H9 (cell line): ENCODE measurements around the gene PYGB. TPM values are rescaled to one million over a fixed set of nuclear protein-coding genes. Genes with fewer than 3 reads are reported as not detected.

Source experiments
- DNase-seq: peaks from one replicate; pipeline ENCODE4 v3.0.0-alpha.2; 2017
- H2AFZ ChIP-seq: one replicate; pipeline ENCODE4 v1.6.1; 2013; ENCODE audit warnings: mild to moderate bottlenecking, low read length, control low read depth, moderate library complexity
- H2AK5ac ChIP-seq: 2 replicates; pipeline ENCODE4 v1.6.1; 2013; ENCODE audit warnings: low read length, control low read depth, mixed read lengths; ENCODE audit not compliant: insufficient read length
- H2BK120ac ChIP-seq: one replicate; pipeline ENCODE4 v1.6.1; 2013; ENCODE audit warnings: low read depth, mild to moderate bottlenecking, low read length, control low read depth, inconsistent platforms; ENCODE audit not compliant: poor library complexity, severe bottlenecking
- H2BK12ac ChIP-seq: 2 replicates; pipeline ENCODE4 v1.6.1; 2013; ENCODE audit warnings: low read length, control low read depth, mixed read lengths, low read depth; ENCODE audit not compliant: insufficient read length
- H2BK15ac ChIP-seq: 2 replicates; pipeline ENCODE4 v1.6.1; 2013; ENCODE audit warnings: low read depth, low read length, control low read depth
- H2BK20ac ChIP-seq: one replicate; pipeline ENCODE4 v1.6.1; 2013; ENCODE audit warnings: low read depth, mild to moderate bottlenecking, low read length, control low read depth, inconsistent platforms; ENCODE audit not compliant: poor library complexity, severe bottlenecking
- H2BK5ac ChIP-seq: 2 replicates; pipeline ENCODE4 v1.6.1; 2013; ENCODE audit warnings: low read length, control low read depth, mixed read lengths; ENCODE audit not compliant: insufficient read length
- H3K14ac ChIP-seq: 2 replicates; pipeline ENCODE4 v1.6.1; 2013; ENCODE audit warnings: low read length, control low read depth; ENCODE audit not compliant: insufficient read depth
- H3K18ac ChIP-seq: 2 replicates; pipeline ENCODE4 v1.6.1; 2013; ENCODE audit warnings: low read depth, mild to moderate bottlenecking, mixed read lengths, low read length, control low read depth; ENCODE audit not compliant: insufficient read length
- H3K23ac ChIP-seq: 2 replicates; pipeline ENCODE4 v1.6.1; 2013; ENCODE audit warnings: low read length, control low read depth, mixed read lengths, low read depth; ENCODE audit not compliant: insufficient read length
- H3K23me2 ChIP-seq: 2 replicates; pipeline ENCODE4 v1.6.1; 2013; ENCODE audit warnings: low read depth, mild to moderate bottlenecking, mixed read lengths, low read length, control low read depth; ENCODE audit not compliant: insufficient read length, poor library complexity, severe bottlenecking
- H3K27ac ChIP-seq: 2 replicates; pipeline ENCODE4 v1.5.1; 2013; ENCODE audit warnings: low read length, control low read depth, mixed read lengths, low read depth; ENCODE audit not compliant: insufficient read length
- H3K27me3 ChIP-seq: 2 replicates; pipeline ENCODE4 v1.6.1; 2013; ENCODE audit warnings: low read length, control low read depth, inconsistent platforms; ENCODE audit not compliant: insufficient read depth
- H3K4ac ChIP-seq: 2 replicates; pipeline ENCODE4 v1.6.1; 2013; ENCODE audit warnings: low read depth, mild to moderate bottlenecking, control low read depth, inconsistent platforms, low read length, moderate library complexity
- H3K4me1 ChIP-seq: 2 replicates; pipeline ENCODE4 v1.6.1; 2013; ENCODE audit warnings: low read length, control low read depth, inconsistent platforms; ENCODE audit not compliant: insufficient read depth
- H3K4me2 ChIP-seq: 2 replicates; pipeline ENCODE4 v1.6.1; 2013; ENCODE audit warnings: low read length, control low read depth, mixed read lengths; ENCODE audit not compliant: insufficient read length, insufficient read depth
- H3K56ac ChIP-seq: 2 replicates; pipeline ENCODE4 v1.6.1; 2013; ENCODE audit warnings: low read depth, mild to moderate bottlenecking, mixed read lengths, low read length, control low read depth; ENCODE audit not compliant: insufficient read length
- H3K79me1 ChIP-seq: 2 replicates; pipeline ENCODE4 v1.6.1; 2013; ENCODE audit warnings: low read depth, mild to moderate bottlenecking, moderate library complexity, low read length, control low read depth, inconsistent platforms; ENCODE audit not compliant: insufficient read depth, poor library complexity, severe bottlenecking
- H3K79me2 ChIP-seq: 2 replicates; pipeline ENCODE4 v1.6.1; 2013; ENCODE audit warnings: low read length, control low read depth, inconsistent platforms; ENCODE audit not compliant: insufficient read depth
- H3K9ac ChIP-seq: 2 replicates; pipeline ENCODE4 v1.6.1; 2013; ENCODE audit warnings: low read length, control low read depth, mixed read lengths; ENCODE audit not compliant: insufficient read length; ENCODE audit errors: extremely low read depth
- H3K9me3 ChIP-seq: one replicate; pipeline ENCODE4 v1.6.1; 2013; ENCODE audit warnings: low read depth, low read length, inconsistent platforms; ENCODE audit not compliant: control insufficient read depth
- H3T11ph ChIP-seq: one replicate; pipeline ENCODE4 v1.6.1; 2013; ENCODE audit warnings: mild to moderate bottlenecking, low read length, control low read depth, inconsistent platforms
- H4K20me1 ChIP-seq: one replicate; pipeline ENCODE4 v1.6.1; 2013; ENCODE audit not compliant: control insufficient read depth, insufficient read length, insufficient read depth
- H4K5ac ChIP-seq: 2 replicates; pipeline ENCODE4 v1.6.1; 2013; ENCODE audit warnings: low read depth, mild to moderate bottlenecking, mixed read lengths, low read length, control low read depth; ENCODE audit not compliant: insufficient read length
- H4K8ac ChIP-seq: replicated peaks from 2 replicates; pipeline ENCODE4 v1.6.1; 2013; ENCODE audit warnings: low read length, control low read depth, mixed read lengths, low read depth; ENCODE audit not compliant: insufficient read length
- H4K91ac ChIP-seq: 2 replicates; pipeline ENCODE4 v1.6.1; 2013; ENCODE audit warnings: low read depth, mild to moderate bottlenecking, moderate library complexity, mixed read lengths, low read length, control low read depth; ENCODE audit not compliant: insufficient read length
- H3K27ac Mint-ChIP-seq, 3 experiments: 2 replicates in 2 of 3; 3 replicates in 1 of 3; pipeline ENCODE4 v1.8.0; 2020 to 2021; ENCODE audit warnings: mixed read lengths in 3 of 3, mild to moderate bottlenecking in 1 of 3, moderate library complexity in 1 of 3
- H3K27me3 Mint-ChIP-seq: 2 replicates; pipeline ENCODE4 v1.8.0; 2021; ENCODE audit warnings: low read depth, mild to moderate bottlenecking, moderate library complexity, mixed read lengths
- H3K36me3 Mint-ChIP-seq, 3 experiments: 2 replicates in 2 of 3; 3 replicates in 1 of 3; pipeline ENCODE4 v1.8.0; 2020 to 2021; ENCODE audit warnings: low read depth in 3 of 3, mixed read lengths in 3 of 3; ENCODE audit not compliant: insufficient read depth in 1 of 3
- H3K4me1 Mint-ChIP-seq, 2 experiments: 2 replicates each; pipeline ENCODE4 v1.8.0; 2020; ENCODE audit warnings: mixed read lengths in 2 of 2
- H3K4me3 Mint-ChIP-seq, 2 experiments: 2 replicates in 1 of 2; 3 replicates in 1 of 2; pipeline ENCODE4 v1.8.0; 2020 to 2021; ENCODE audit warnings: mild to moderate bottlenecking in 2 of 2, mixed read lengths in 2 of 2, moderate library complexity in 1 of 2
- H3K9me3 Mint-ChIP-seq, 2 experiments: 2 replicates in 1 of 2; 3 replicates in 1 of 2; pipeline ENCODE4 v1.8.0; 2020; ENCODE audit warnings: mild to moderate bottlenecking in 2 of 2, mixed read lengths in 2 of 2, moderate library complexity in 1 of 2
- WGBS: extraction: QIAGEN DNeasy Blood & Tissue Kit; methylation state at CpG from one replicate; pipeline ENCODE4 v1.1.7; 2013; ENCODE audit warnings: missing lambda C conversion rate, low lambda C conversion rate, mixed read lengths; ENCODE audit not compliant: insufficient read length; ENCODE audit errors: extremely low coverage; 5-methylcytosine and 5-hydroxymethylcytosine counted together
- total RNA-seq: library from RNA; stranded (reverse); gene quantifications from 2 replicates; pipeline ENCODE4 v1.2.1, GENCODE V29; 2021
- TF ChIP-seq, protein P1 (sequence below): fragments of 200-600 bp; sonication (generic); conservative IDR thresholded peaks from 3 replicates; pipeline ENCODE4 v1.8.0; 2021; ENCODE audit warnings: antibody characterized with exemption, mild to moderate bottlenecking

The PYGB gene
- total RNA-seq, 1 experiment from 2014 or later: 46.9 TPM

DNA sequence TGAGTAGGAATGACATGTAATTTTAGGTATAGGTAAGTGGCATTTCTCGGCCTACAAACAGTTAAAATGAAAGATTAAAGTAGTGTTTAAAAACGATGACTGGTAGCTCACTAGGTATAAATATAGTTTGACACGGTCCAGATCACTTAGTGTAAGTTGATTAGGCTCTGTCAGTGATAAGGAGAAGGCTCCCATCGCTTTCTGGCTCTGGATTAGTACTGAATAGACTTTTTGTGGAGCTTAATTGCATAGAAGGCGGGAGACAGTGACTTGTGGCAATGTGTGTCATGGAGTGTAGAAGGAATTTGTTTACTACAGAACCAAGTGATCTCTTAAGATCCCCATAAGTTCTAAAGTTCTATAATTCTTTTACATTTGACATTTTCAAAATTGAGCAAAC lies 6.7 kb downstream of the PYGB start:
- Histone ChIP-seq H4K91ac (no peak overlapping the region), H4K8ac (no peak overlapping the region), H3K79me1 (no peaks in the 10 kb centered on the region), H3K4me2 (no peak overlapping the region), H4K20me1 (no peaks in the 10 kb centered on the region), H3K23me2 (no peaks in the 10 kb centered on the region), H3K9ac (no peak overlapping the region), H3K18ac (no peak overlapping the region), H3T11ph (no peak overlapping the region), H4K5ac (no peak overlapping the region), H2BK20ac (no peak overlapping the region), H3K56ac (no peak overlapping the region), H2AFZ (no peak overlapping the region), H2BK15ac (no peak overlapping the region), H3K4me1 (no peaks in the 10 kb centered on the region), H3K27ac (no peak overlapping the region), H3K27me3 (no peaks in the 10 kb centered on the region), H2BK120ac (no peak overlapping the region), H2BK12ac (no peak overlapping the region), H3K79me2 (peaks cover 7% of the 10 kb centered on the region; the same call in 1 of the 2 replicates), H3K23ac (no peak overlapping the region), H3K4ac (no peak overlapping the region), H2BK5ac (no peak overlapping the region), H3K9me3 (no peaks in the 10 kb centered on the region), H2AK5ac (no peak overlapping the region), H3K14ac (no peak overlapping the region)
- Mint-ChIP-seq H3K27me3 (no peaks in the 10 kb centered on the region), H3K9me3 (peaks cover 0 to 3% of the 10 kb centered on the region in 2 experiments; a peak in 2 of 5 replicates), H3K36me3 (peaks cover 17 to 22% (median 21%) of the 10 kb centered on the region in 3 experiments), H3K4me3 (no peak overlapping the region), H3K4me1 (peaks cover 17 to 28% of the 10 kb centered on the region in 2 experiments), H3K27ac (no peak overlapping the region)
- DNase-seq: no peak
- WGBS: no CpG with 5 or more reads among the region's 5 CpGs
- TF ChIP-seq, protein P1, sequence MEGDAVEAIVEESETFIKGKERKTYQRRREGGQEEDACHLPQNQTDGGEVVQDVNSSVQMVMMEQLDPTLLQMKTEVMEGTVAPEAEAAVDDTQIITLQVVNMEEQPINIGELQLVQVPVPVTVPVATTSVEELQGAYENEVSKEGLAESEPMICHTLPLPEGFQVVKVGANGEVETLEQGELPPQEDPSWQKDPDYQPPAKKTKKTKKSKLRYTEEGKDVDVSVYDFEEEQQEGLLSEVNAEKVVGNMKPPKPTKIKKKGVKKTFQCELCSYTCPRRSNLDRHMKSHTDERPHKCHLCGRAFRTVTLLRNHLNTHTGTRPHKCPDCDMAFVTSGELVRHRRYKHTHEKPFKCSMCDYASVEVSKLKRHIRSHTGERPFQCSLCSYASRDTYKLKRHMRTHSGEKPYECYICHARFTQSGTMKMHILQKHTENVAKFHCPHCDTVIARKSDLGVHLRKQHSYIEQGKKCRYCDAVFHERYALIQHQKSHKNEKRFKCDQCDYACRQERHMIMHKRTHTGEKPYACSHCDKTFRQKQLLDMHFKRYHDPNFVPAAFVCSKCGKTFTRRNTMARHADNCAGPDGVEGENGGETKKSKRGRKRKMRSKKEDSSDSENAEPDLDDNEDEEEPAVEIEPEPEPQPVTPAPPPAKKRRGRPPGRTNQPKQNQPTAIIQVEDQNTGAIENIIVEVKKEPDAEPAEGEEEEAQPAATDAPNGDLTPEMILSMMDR: no peak
